NCI-H69 (cell line): ENCODE results near the gene ATG16L2.
A peak's percentile ranks its signal among the peaks of the same experiment; 100 is the strongest.

ENCODE experiments used
- DNase-seq: peaks from one replicate; lab custom pipeline; 2025; lab: John Stamatoyannopoulos, UW

The ATG16L2 gene

GRCh38 chr11:72814286-72815109, at the start of gene ATG16L2:
TSS of gene ATG16L2 (plus strand) at chr11:72814411. CDS start at chr11:72814446, 35 bp downstream.
- peak; percentile 95 for DNase-seq

- peak; percentile 99 for DNase-seq
These were observed 49.7 kb upstream of the ATG16L2 start for GRCh38 chr11:72764503-72764902.

GRCh38 chr11:72766152-72766902, 47.9 kb upstream of the ATG16L2 start:
- DNase-seq: peak; percentile 69

- no peak for DNase-seq
These were observed 46.8 kb upstream of the ATG16L2 start for GRCh38 chr11:72767203-72768062.

DNA sequence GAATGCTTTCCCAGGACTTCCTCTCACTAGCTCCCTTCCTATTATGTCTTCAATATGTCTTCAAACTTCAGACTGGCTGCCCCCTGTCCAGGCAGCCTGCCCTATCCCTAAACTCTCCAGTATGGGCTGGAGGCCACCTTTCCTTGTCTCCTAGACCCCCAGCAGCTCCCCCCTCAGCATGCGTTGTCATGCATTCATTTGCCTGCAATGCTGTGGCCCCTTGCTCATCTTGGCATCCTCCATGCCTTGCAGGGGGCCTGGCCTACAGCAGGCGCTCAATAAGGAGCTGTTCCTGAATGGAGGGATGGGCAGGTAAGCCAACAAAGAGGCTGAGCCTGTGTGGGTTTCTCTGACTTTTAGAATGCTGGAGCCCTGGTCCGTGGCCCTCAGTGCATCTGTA, 45.6 kb upstream of the ATG16L2 start:
- DNase-seq: no peak

- no peak for DNase-seq
These were observed 44.5 kb upstream of the ATG16L2 start for GRCh38 chr11:72769680-72770079.

GRCh38 chr11:72770799-72771198, 43.4 kb upstream of the ATG16L2 start:
- peak; percentile 20 for DNase-seq

DNA sequence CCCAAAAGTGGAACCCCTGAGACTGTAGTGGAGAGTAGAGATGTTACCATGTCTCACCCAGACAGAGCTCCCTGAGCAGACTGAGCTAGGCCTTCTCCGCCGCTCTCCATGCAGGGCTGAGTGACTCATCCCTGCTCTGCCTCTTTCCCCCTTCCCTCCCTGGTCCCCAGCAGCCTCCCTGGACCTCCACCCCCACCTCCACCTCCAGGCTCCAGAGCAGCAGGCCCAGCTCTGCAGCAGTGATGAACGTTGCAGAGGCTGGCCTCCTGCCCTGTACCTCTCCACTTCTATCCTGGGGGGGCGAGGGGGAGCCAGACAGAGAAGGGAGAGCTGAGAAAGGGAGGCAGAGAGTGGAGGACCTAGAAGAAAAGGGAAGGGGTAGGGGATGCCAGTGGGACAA, 42.7 kb upstream of the ATG16L2 start:
- no peak for DNase-seq

- no peak for DNase-seq
These were observed 42.2 kb upstream of the ATG16L2 start for GRCh38 chr11:72772059-72772458.

DNA sequence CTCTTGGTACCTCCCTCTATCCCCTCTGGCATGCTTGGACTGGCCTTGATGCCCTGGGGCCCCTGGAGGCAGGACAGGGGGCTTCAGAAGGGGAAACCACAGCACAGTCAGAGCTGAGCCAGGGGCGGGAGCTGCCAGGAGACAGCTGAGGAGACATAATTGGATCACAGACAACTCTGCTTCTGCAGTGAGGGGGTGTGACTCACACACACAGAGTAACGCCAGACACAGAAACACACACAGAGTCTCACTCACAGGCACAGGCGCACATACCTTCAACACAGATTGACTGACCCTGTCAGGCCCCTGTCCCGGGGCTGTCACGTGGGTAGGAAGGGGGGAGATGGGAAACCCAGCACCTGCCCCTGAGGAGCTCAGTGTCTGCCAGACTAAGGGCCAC, 40.9 kb upstream of the ATG16L2 start:
- DNase-seq: peak; percentile 27

DNA sequence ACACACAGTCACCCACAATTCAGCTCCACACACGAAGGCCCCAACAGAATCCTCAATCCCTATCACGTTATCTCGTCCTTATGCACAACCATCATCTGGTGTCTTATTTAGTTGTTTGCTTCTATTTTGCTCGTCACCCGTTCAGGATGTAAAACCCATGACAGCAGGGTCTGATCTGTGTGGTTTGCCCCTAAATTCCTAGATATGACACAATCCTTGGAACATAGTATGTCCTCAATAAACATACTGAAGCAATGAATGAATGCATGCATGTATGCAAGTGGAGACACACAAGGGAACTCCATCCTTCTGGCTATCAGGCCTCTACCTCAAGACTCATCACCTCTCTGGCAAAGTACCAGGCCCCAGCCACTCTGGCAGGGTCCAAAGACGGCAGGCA, 40.5 kb upstream of the ATG16L2 start:
- DNase-seq: no peak

GRCh38 chr11:72774499-72774898, 39.7 kb upstream of the ATG16L2 start:
- DNase-seq: peak; percentile 72

DNA sequence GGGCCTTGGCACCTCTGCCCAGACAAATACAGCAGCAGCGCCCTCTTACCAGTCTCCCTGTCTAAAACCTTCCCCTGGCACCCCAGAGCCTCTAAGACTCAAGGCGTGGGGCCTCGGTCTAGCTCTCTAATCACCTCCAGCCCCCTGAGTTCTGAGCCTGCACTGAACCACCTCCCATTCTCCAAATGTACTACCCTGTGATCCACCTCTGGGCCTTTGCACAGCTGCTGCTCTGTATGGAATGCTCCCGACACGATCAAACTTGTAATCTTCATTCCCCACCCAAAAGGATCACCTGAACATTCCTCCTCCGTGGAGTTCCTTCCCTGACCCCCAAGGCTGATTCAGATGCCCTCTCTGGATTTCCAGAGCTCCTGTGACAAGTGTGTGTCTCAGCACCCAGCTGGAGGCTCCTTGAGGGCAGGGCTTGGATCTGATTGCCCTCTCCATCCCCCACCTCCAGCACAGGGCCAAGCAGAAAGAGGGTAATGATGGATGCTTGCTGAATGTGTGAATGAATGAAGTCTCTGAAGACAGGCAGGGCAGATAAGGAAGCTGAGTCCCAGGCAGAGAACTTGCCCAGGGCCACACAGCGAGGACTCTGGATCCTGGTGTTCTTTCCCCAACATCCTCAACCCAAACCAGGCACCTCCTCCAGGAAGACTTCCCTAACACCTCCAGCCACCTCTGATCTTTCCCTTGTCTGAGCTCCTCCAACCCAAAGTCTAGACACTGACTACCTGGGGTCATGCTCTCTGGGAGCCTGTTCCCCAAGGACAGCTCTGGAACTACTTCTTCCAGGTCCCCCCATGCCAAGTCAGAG, 38.7 kb upstream of the ATG16L2 start:
- no peak for DNase-seq

GRCh38 chr11:72776117-72776843, 37.9 kb upstream of the ATG16L2 start:
- no peak for DNase-seq

- DNase-seq: peak; percentile 57
These were observed 37.1 kb upstream of the ATG16L2 start for GRCh38 chr11:72776844-72777754.

DNA sequence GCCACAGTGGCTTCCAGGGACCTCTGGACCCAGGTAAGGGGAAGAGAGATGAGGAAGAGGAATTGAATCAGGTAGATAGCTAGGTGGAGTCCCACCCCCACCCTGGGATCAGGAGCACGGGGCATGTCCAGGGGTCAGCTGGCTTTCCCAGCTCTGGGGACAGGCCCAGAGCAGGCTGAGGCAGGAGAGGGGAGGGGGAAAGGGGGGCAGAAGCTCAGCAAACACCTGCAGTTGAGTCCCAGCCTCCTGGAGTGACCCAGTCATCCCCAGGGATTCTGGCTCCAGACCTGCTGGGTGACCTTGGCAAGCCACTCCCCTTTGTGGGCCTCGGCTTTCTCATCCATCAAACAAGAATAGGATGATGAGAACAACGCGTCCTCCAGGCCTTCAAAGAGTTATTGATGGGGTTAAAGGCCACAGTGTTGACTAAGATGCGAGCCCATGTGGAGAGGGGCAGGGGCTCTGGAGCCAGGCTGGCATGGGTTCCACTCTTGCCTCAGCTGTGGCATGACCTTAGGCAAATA, 36.4 kb upstream of the ATG16L2 start:
- DNase-seq: peak; percentile 92

DNA sequence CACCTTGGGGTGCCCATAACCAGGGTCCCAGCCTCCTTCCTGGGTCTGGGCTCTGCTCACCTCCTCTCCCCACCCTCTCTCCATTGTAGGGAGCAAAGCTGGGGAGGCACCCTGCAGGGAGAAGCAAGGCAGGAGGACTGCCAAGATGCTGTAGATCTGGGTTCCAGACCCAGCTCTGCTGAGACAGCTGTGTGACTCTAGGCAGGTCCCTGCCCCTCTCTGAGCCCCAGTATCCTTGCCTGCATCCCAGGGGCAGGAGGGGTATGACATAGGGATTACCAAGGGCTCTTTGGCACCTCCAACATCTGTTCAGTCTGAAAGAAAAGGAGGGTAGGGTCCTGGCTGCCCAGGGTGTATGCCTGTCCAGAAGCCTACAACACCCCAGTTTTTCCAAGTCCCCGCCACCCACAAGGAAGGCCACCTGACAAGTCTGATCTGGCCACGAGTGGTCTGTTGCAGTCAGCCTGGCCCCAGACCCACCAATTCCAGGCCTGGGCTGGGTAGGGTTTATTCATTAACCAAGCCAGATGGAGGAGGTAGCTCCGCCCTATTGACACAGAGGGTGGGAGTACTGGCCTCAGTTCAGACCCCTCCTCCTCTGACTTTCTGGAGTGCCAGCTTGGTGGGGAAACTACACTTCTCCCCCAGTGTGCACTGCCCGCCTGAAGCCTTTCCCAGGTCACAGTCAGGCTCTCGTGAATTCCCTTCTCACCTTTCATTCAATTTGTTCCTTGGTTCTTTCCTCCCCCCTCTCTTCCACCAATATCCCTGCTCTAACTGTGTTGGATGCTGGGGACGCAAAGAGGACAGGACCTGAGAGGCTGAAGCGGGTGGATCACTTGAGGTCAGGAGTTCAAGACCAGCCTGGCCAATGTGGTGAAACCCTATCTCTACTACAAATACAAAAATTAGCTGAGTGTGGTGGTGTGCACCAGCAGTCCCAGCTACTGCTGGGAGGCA, 35.4 kb upstream of the ATG16L2 start:
- peak; percentile 80 for DNase-seq

DNA sequence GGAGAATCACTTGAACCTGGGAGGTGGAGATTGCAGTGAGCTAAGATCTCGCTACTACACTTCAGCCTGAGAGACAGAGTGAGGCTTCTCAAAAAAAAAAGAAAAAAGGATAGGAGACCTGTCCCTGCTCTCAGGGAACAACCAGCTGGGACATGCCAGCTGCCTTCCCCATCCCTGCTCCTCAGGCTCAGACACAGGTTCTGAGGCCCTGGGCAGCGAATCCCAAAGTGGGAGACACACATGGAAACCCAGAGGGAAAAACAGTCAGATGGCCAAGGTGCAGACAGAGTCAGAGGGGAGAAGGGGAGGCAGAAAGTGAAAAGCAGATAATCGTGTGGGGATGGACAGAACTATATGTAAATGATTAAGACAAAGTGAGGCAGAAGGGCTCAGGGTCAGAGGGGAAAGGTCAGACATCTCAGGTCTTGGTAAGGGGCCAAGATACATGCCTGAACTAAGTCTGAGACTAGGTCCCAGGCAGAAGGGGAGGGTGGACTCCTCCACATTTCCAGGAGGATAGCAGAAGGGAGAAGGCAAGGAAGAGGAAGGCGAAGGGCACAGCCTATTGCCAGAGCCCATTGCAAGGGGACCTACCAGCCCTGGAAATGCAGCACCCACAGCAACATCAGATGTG, 34.6 kb upstream of the ATG16L2 start:
- no peak for DNase-seq
